WTC11 (cell line): ENCODE results near the gene PLPPR1. TPM values are rescaled to one million over a fixed set of nuclear protein-coding genes. Genes with fewer than 3 reads are reported as not detected.
A peak's percentile ranks its signal among the peaks of the same experiment; 100 is the strongest.

Experiments
- ATAC-seq: fragments of 200-7000 bp; cut with Tn5 transposase; 2 replicates; pipeline ENCODE4 v1.10.0; 2021; ENCODE audit warnings: mild to moderate bottlenecking, moderate library complexity
- CTCF ChIA-PET: fragments of 300-600 bp; sonication (Branson Sonifier 250); formaldehyde crosslinking; loops from one replicate; lab custom pipeline; 2021; ENCODE audit warnings: antibody characterized with exemption; lab: Charles Lee
- POLR2A ChIA-PET: fragments of 350-600 bp; sonication (Branson Sonifier 250); formaldehyde crosslinking; loops from one replicate; lab custom pipeline; 2021; ENCODE audit warnings: antibody characterized with exemption; lab: Charles Lee
- DNase-seq: peaks from one replicate; pipeline ENCODE4 v3.0.0; 2021; ENCODE audit warnings: low spot score
- H3K27ac Mint-ChIP-seq: 2 replicates; pipeline ENCODE4 v1.8.0; 2021; ENCODE audit warnings: mixed read lengths
- H3K27me3 Mint-ChIP-seq: 2 replicates; pipeline ENCODE4 v1.8.0; 2021; ENCODE audit warnings: low read depth, mild to moderate bottlenecking, moderate library complexity, mixed read lengths
- H3K36me3 Mint-ChIP-seq: 2 replicates; pipeline ENCODE4 v1.8.0; 2021; ENCODE audit warnings: mixed read lengths
- H3K4me1 Mint-ChIP-seq: 2 replicates; pipeline ENCODE4 v1.8.0; 2022; ENCODE audit warnings: mixed read lengths
- H3K4me3 Mint-ChIP-seq: 2 replicates; pipeline ENCODE4 v1.8.0; 2021; ENCODE audit warnings: mild to moderate bottlenecking, moderate library complexity, mixed read lengths
- H3K9me3 Mint-ChIP-seq: 2 replicates; pipeline ENCODE4 v1.8.0; 2021; ENCODE audit warnings: mixed read lengths
- JAZF1 ChIP-seq: fragments of 250-450 bp; sonication (Bioruptor Pico); IDR thresholded peaks from 2 replicates; pipeline ENCODE4 v1.9.0; 2021; ENCODE audit warnings: moderate library complexity, mild to moderate bottlenecking, inconsistent platforms
- KAT7 ChIP-seq: sonication (generic); formaldehyde crosslinking; IDR thresholded peaks from 2 replicates; pipeline ENCODE4 v1.8.1; 2023; ENCODE audit warnings: missing genetic modification reagents, mild to moderate bottlenecking, borderline replicate concordance
- SMAD3 ChIP-seq: sonication (generic); formaldehyde crosslinking; IDR thresholded peaks from 2 replicates; pipeline ENCODE4 v1.8.0; 2022; ENCODE audit warnings: missing genetic modification reagents, mild to moderate bottlenecking, borderline replicate concordance
- total RNA-seq: library from RNA; stranded (reverse); gene quantifications from 3 replicates; pipeline ENCODE4 v1.2.3, GENCODE V29; 2021
- TF ChIP-seq, protein P1 (sequence below): sonication (generic); formaldehyde crosslinking; IDR thresholded peaks from 2 replicates; pipeline ENCODE4 v1.8.0; 2022; ENCODE audit warnings: mild to moderate bottlenecking, missing genetic modification reagents
- TF ChIP-seq, protein P2 (sequence below): sonication (generic); formaldehyde crosslinking; IDR thresholded peaks from 2 replicates; pipeline ENCODE4 v1.8.1; 2023; ENCODE audit warnings: mild to moderate bottlenecking, missing genetic modification reagents, moderate library complexity
- TF ChIP-seq, protein P3 (sequence below): fragments of 250-450 bp; sonication (Bioruptor Pico); IDR thresholded peaks from 2 replicates; pipeline ENCODE4 v1.8.0; 2021; ENCODE audit warnings: mild to moderate bottlenecking
- TF ChIP-seq, protein P4 (sequence below): sonication (generic); formaldehyde crosslinking; IDR thresholded peaks from 2 replicates; pipeline ENCODE4 v1.8.1; 2023; ENCODE audit warnings: mild to moderate bottlenecking, missing genetic modification reagents
- TF ChIP-seq, protein P5 (sequence below): sonication (generic); formaldehyde crosslinking; IDR thresholded peaks from 2 replicates; pipeline ENCODE4 v1.8.0; 2022; ENCODE audit warnings: mild to moderate bottlenecking, missing genetic modification reagents
- TF ChIP-seq, protein P6 (sequence below): sonication (generic); formaldehyde crosslinking; IDR thresholded peaks from 2 replicates; pipeline ENCODE4 v1.8.0; 2023; ENCODE audit warnings: missing genetic modification reagents
- TF ChIP-seq, protein P7 (sequence below): sonication (generic); formaldehyde crosslinking; conservative IDR thresholded peaks from 2 replicates; pipeline ENCODE4 v1.8.1; 2023; ENCODE audit warnings: mild to moderate bottlenecking, low read depth, missing genetic modification reagents, moderate library complexity
- TF ChIP-seq, protein P8 (sequence below): fragments of 250-450 bp; sonication (Bioruptor Pico); IDR thresholded peaks from 2 replicates; pipeline ENCODE4 v1.9.0; 2021; ENCODE audit warnings: mild to moderate bottlenecking, borderline replicate concordance

PLPPR1 gene
- total RNA-seq, 1 experiment from 2014 or later: 1.5 TPM

DNA sequence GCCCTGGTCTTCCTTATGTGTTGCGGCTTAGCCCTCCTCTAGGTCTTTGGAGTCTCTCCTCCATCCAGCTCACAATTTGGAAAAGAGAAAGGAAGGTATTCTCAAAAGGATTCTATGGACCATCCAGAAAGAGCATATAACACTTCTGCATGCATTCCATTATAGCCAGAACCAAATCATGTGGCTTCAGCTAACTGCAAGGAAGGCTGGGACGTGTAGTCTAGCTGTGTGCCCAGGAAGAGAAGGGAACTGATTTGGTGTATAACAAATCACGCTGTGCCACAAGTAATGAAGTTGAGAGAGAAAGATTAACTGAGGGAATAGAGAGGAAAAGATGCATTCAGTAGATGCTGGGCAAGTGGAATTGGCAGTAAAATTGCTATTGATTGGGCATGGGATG lies 43.7 kb downstream of the PLPPR1 start:
- Mint-ChIP-seq H3K27ac (no peak overlapping the region), H3K9me3 (peaks cover 3% of the 10 kb centered on the region; the same call in 1 of the 2 replicates), H3K36me3 (no peaks in the 10 kb centered on the region), H3K4me1 (peaks cover 55% of the 10 kb centered on the region), H3K4me3 (no peak overlapping the region), H3K27me3 (peaks cover under 1% of the 10 kb centered on the region; the same call in 1 of the 2 replicates)
- ChIA-PET POLR2A (interaction anchor here (0.6 kb wide), 1 partner anchor 71 kb away, joined by 9 read pairs; no protein-coding TSS in a partner anchor), CTCF (interaction anchor here (1.5 kb wide), 3 partner anchors 44 to 239 kb away, joined by 3 to 4 read pairs (median 4); partner anchors contain the start of gene PLPPR1)
- peak; percentile 66 for ATAC-seq
- TF ChIP-seq JAZF1 (CRISPR knock-in tag): no peak
- TF ChIP-seq, protein P1, sequence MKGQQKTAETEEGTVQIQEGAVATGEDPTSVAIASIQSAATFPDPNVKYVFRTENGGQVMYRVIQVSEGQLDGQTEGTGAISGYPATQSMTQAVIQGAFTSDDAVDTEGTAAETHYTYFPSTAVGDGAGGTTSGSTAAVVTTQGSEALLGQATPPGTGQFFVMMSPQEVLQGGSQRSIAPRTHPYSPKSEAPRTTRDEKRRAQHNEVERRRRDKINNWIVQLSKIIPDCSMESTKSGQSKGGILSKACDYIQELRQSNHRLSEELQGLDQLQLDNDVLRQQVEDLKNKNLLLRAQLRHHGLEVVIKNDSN (CRISPR knock-in tag): peak; percentile 84
- TF ChIP-seq, protein P2, sequence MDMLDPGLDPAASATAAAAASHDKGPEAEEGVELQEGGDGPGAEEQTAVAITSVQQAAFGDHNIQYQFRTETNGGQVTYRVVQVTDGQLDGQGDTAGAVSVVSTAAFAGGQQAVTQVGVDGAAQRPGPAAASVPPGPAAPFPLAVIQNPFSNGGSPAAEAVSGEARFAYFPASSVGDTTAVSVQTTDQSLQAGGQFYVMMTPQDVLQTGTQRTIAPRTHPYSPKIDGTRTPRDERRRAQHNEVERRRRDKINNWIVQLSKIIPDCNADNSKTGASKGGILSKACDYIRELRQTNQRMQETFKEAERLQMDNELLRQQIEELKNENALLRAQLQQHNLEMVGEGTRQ (CRISPR knock-in tag): peak; percentile 86
- DNase-seq: no peak

DNA sequence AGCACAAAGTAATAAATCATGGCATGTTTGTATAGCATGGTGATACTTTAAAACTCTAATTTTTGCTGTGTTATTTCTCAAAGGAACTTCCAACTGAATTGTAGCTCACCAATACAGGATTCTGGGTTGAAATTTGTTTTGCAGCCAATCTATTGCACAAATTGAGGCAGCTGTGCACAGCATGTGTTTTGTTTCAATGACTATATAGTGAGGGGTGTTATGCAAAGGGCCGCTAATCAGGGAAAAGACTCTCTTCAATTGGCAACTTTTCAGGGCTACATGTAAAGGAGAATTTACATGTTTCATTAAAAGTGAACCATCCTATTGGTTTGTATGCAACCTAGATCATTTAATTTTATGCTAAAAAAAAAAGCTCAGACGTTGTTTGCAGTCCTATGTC lies 44.6 kb downstream of the PLPPR1 start:
- 0 out of 2 replicates have a peak, but pooled peaks cover 3% of the 10 kb centered on the region for H3K36me3 Mint-ChIP-seq
- CTCF ChIA-PET: interaction anchor here (1.5 kb wide), 1 partner anchor 44 kb away, joined by 4 read pairs; the partner anchor contains the start of gene PLPPR1
- H3K27me3 Mint-ChIP-seq: peaks cover 2% of the 10 kb centered on the region; the same call in 1 of the 2 replicates
- no peak overlapping the region for H3K27ac Mint-ChIP-seq
- DNase-seq: no peak
- peaks cover 6% of the 10 kb centered on the region; the same call in 1 of the 2 replicates for H3K9me3 Mint-ChIP-seq
- peaks cover 61% of the 10 kb centered on the region for H3K4me1 Mint-ChIP-seq
- ATAC-seq: no peak
- POLR2A ChIA-PET: interaction anchor here (0.5 to 1.1 kb wide), 2 partner anchors 21 to 237 kb away, joined by 3 read pairs; no protein-coding TSS in a partner anchor
- H3K4me3 Mint-ChIP-seq: no peak overlapping the region; the same call in 1 of the 2 replicates
- TF ChIP-seq, protein P3, sequence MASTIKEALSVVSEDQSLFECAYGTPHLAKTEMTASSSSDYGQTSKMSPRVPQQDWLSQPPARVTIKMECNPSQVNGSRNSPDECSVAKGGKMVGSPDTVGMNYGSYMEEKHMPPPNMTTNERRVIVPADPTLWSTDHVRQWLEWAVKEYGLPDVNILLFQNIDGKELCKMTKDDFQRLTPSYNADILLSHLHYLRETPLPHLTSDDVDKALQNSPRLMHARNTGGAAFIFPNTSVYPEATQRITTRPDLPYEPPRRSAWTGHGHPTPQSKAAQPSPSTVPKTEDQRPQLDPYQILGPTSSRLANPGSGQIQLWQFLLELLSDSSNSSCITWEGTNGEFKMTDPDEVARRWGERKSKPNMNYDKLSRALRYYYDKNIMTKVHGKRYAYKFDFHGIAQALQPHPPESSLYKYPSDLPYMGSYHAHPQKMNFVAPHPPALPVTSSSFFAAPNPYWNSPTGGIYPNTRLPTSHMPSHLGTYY: no peak
- TF ChIP-seq, protein P4, sequence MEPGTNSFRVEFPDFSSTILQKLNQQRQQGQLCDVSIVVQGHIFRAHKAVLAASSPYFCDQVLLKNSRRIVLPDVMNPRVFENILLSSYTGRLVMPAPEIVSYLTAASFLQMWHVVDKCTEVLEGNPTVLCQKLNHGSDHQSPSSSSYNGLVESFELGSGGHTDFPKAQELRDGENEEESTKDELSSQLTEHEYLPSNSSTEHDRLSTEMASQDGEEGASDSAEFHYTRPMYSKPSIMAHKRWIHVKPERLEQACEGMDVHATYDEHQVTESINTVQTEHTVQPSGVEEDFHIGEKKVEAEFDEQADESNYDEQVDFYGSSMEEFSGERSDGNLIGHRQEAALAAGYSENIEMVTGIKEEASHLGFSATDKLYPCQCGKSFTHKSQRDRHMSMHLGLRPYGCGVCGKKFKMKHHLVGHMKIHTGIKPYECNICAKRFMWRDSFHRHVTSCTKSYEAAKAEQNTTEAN (CRISPR knock-in tag): no peak
- TF ChIP-seq, protein P5, sequence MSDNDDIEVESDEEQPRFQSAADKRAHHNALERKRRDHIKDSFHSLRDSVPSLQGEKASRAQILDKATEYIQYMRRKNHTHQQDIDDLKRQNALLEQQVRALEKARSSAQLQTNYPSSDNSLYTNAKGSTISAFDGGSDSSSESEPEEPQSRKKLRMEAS: no peak
- TF ChIP-seq SMAD3 (CRISPR knock-in tag) (no peak), KAT7 (CRISPR knock-in tag) (no peak)
- TF ChIP-seq, protein P6, sequence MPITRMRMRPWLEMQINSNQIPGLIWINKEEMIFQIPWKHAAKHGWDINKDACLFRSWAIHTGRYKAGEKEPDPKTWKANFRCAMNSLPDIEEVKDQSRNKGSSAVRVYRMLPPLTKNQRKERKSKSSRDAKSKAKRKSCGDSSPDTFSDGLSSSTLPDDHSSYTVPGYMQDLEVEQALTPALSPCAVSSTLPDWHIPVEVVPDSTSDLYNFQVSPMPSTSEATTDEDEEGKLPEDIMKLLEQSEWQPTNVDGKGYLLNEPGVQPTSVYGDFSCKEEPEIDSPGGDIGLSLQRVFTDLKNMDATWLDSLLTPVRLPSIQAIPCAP (CRISPR knock-in tag): no peak
- TF ChIP-seq, protein P7, sequence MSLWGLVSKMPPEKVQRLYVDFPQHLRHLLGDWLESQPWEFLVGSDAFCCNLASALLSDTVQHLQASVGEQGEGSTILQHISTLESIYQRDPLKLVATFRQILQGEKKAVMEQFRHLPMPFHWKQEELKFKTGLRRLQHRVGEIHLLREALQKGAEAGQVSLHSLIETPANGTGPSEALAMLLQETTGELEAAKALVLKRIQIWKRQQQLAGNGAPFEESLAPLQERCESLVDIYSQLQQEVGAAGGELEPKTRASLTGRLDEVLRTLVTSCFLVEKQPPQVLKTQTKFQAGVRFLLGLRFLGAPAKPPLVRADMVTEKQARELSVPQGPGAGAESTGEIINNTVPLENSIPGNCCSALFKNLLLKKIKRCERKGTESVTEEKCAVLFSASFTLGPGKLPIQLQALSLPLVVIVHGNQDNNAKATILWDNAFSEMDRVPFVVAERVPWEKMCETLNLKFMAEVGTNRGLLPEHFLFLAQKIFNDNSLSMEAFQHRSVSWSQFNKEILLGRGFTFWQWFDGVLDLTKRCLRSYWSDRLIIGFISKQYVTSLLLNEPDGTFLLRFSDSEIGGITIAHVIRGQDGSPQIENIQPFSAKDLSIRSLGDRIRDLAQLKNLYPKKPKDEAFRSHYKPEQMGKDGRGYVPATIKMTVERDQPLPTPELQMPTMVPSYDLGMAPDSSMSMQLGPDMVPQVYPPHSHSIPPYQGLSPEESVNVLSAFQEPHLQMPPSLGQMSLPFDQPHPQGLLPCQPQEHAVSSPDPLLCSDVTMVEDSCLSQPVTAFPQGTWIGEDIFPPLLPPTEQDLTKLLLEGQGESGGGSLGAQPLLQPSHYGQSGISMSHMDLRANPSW (CRISPR knock-in tag): no peak
- TF ChIP-seq, protein P8, sequence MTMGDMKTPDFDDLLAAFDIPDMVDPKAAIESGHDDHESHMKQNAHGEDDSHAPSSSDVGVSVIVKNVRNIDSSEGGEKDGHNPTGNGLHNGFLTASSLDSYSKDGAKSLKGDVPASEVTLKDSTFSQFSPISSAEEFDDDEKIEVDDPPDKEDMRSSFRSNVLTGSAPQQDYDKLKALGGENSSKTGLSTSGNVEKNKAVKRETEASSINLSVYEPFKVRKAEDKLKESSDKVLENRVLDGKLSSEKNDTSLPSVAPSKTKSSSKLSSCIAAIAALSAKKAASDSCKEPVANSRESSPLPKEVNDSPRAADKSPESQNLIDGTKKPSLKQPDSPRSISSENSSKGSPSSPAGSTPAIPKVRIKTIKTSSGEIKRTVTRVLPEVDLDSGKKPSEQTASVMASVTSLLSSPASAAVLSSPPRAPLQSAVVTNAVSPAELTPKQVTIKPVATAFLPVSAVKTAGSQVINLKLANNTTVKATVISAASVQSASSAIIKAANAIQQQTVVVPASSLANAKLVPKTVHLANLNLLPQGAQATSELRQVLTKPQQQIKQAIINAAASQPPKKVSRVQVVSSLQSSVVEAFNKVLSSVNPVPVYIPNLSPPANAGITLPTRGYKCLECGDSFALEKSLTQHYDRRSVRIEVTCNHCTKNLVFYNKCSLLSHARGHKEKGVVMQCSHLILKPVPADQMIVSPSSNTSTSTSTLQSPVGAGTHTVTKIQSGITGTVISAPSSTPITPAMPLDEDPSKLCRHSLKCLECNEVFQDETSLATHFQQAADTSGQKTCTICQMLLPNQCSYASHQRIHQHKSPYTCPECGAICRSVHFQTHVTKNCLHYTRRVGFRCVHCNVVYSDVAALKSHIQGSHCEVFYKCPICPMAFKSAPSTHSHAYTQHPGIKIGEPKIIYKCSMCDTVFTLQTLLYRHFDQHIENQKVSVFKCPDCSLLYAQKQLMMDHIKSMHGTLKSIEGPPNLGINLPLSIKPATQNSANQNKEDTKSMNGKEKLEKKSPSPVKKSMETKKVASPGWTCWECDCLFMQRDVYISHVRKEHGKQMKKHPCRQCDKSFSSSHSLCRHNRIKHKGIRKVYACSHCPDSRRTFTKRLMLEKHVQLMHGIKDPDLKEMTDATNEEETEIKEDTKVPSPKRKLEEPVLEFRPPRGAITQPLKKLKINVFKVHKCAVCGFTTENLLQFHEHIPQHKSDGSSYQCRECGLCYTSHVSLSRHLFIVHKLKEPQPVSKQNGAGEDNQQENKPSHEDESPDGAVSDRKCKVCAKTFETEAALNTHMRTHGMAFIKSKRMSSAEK (CRISPR knock-in tag): no peak
